Renal cortex interstitium (tissue), 11 donors: ENCODE measurements around the gene KLHDC4. TPM values are rescaled to one million over a fixed set of nuclear protein-coding genes. Genes with fewer than 3 reads are reported as not detected.
A peak's percentile ranks its signal among the peaks of the same experiment; 100 is the strongest.
"Not testable (repeated sequence)": the region's sequence is repeated elsewhere in the genome, so short reads cannot be mapped to it uniquely, and the experiment has no call there.

Source experiments
- DNase-seq, 11 donors: peaks; one replicate each; pipeline ENCODE4 v3.0.0-alpha.2; 2013; ENCODE audit warnings: low read depth in 9 of 11, low spot score in 4 of 11; ENCODE audit errors: extremely low read depth in 1 of 11
- polyA plus RNA-seq, 3 donors: library from polyadenylated mRNA; unstranded; fragments of 120-200 nt; gene quantifications; one replicate each; pipeline ENCODE4 v1.2.1, GENCODE V29; 2013; ENCODE audit not compliant: insufficient read length in 3 of 3

KLHDC4 gene
- polyA plus RNA-seq, 3 donors = 22.2 to 48.7 (median 29.7) TPM

GRCh38 chr16:87681051-87681602, 84.7 kb downstream of the KLHDC4 start:
- DNase-seq = not testable (repeated sequence)

GRCh38 chr16:87680272-87680644, 85.5 kb downstream of the KLHDC4 start:
- DNase-seq = no peak

GRCh38 chr16:87679593-87680271, 86.1 kb downstream of the KLHDC4 start:
- no peak for DNase-seq

GRCh38 chr16:87678618-87679017, 87.2 kb downstream of the KLHDC4 start:
- no peak for DNase-seq

- no peak for DNase-seq
Observed at GRCh38 chr16:87677830-87678229, 88.0 kb downstream of the KLHDC4 start.

GRCh38 chr16:87675111-87675719, 90.6 kb downstream of the KLHDC4 start:
- no peak for DNase-seq

GRCh38 chr16:87674419-87674818, 91.4 kb downstream of the KLHDC4 start:
- no peak for DNase-seq

- DNase-seq = no peak
Observed at GRCh38 chr16:87671715-87672270, 94.0 kb downstream of the KLHDC4 start.

GRCh38 chr16:87671221-87671620, 94.6 kb downstream of the KLHDC4 start:
- no peak for DNase-seq

GRCh38 chr16:87669672-87670071, 96.1 kb downstream of the KLHDC4 start:
- no peak for DNase-seq

- DNase-seq = no peak
Observed at GRCh38 chr16:87667946-87668345, 97.8 kb downstream of the KLHDC4 start.

- no peak for DNase-seq
Observed at GRCh38 chr16:87667443-87667842, 98.3 kb downstream of the KLHDC4 start.

GRCh38 chr16:87666919-87667318, 98.9 kb downstream of the KLHDC4 start:
- no peak for DNase-seq

- DNase-seq = no peak
Observed at GRCh38 chr16:87665193-87665592, 100.6 kb downstream of the KLHDC4 start.

- no peak for DNase-seq
Observed at GRCh38 chr16:87664792-87665191, 101.0 kb downstream of the KLHDC4 start.

GRCh38 chr16:87662254-87663204, 103.3 kb downstream of the KLHDC4 start:
- DNase-seq = no peak

- peak in 10 of 11 donors; percentile 21 to 62 (median 54) for DNase-seq
Observed at GRCh38 chr16:87661561-87661960, 104.2 kb downstream of the KLHDC4 start.

- no peak for DNase-seq
Observed at GRCh38 chr16:87658564-87659225, 107.1 kb downstream of the KLHDC4 start.
